Renal cortex interstitium (tissue), 11 donors: ENCODE measurements around the gene TGFB1I1. TPM values are rescaled to one million over a fixed set of nuclear protein-coding genes. Genes with fewer than 3 reads are reported as not detected.
"Not testable (repeated sequence)": the region's sequence is repeated elsewhere in the genome, so short reads cannot be mapped to it uniquely, and the experiment has no call there.

ENCODE experiments used
- DNase-seq, 11 donors: peaks; one replicate each; pipeline ENCODE4 v3.0.0-alpha.2; 2013; ENCODE audit warnings: low read depth in 9 of 11, low spot score in 4 of 11; ENCODE audit errors: extremely low read depth in 1 of 11
- polyA plus RNA-seq, 3 donors: library from polyadenylated mRNA; unstranded; fragments of 120-200 nt; gene quantifications; one replicate each; pipeline ENCODE4 v1.2.1, GENCODE V29; 2013; ENCODE audit not compliant: insufficient read length in 3 of 3

TGFB1I1 gene
- polyA plus RNA-seq, 3 donors, result 42.1 to 51.3 (median 45.6) TPM

- no peak for DNase-seq
Observed at GRCh38 chr16:31496670-31497069, 24.7 kb downstream of the TGFB1I1 start.

DNA sequence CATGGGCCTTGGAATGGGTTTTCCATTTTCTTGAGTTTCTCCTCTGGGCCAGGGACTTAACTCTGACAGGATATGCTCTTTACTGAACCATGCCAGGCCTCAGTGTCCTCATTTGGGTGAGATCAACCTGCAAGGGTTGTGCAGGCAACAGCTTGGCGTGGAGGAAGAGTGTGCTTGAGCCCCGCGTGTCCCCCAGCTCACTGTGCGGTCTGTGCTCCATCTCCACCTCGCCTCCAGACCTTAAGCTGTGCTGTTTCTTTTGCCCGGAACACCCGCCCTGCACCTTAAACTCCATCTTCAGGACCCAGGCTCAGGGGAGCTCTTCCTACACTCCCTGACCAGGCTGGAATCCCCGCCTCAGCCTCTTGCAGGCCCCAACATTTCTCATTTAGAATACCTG, 26.5 kb downstream of the TGFB1I1 start:
- no peak for DNase-seq

GRCh38 chr16:31499928-31500327, 28.0 kb downstream of the TGFB1I1 start:
- DNase-seq, result no peak

DNA sequence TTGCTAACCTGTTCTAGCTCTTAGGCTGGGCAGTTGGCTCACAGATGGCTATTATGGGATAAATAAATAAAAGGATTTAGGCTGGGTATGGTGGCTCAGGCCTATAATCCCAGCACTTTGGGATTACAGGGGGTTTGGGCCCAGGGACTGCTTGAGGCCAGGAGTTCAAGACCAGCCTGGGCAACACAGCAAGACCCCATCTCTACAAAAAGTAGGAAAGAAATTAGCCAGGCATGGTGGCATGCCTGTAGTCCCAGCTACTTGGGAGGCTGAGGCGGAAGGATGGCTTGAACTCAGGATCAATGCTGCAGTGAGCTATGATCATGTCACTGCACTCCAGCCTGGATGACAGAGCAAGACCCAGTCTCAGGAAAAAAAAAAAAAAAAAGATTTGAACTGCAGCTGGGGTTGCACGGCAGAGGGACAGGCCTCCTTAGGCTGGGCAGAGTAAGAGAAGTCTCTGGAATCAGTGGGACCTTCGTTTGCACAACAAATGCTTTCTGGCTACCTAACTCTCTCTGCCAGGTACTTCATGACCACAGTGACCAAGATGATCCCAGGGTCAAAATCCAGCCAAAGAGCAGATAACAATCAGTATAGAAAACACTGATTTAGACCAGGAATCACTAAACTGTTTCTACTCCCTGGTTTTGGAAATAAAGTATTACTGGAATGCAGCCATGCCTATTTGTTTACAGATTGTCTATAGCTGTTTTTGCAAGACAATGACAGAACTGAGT, 29.4 kb downstream of the TGFB1I1 start:
- DNase-seq, result no peak

DNA sequence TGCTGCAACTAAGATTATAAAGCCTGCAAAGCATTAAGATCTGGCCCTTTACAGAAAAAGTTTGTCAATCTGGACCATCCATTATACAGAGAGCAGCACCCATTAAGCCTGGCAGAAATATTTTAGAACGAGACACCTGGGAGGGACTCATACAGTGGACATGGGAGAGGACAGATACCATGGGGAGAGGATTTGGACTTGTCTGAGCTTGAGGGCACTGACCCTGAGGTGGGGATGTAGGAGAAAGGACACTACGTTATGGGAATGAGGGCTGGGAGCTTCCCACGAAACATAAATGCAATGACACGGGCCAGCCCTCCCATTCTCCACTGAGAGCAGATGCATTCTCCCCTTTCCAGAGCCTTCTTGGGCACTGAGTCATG, 30.0 kb downstream of the TGFB1I1 start:
- no peak for DNase-seq

DNA sequence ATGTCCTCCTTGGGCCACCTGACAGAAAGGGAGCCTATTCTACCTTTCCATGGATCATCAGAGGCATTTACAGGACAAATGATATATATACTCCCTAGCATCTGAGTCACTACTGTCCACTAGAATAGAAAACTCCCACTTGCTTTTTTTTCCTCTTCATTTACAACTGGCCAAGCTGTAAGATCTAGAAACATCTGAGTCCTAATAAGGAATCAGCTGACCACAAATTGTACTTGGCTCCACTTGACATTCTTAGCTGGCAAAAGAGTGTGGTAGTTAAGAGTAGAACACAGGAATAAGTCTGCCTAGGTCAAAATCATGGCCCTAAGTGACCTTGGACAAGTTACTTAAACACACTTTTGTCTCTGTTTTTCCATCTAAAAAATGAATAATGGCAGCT, 31.0 kb downstream of the TGFB1I1 start:
- no peak for DNase-seq

DNA sequence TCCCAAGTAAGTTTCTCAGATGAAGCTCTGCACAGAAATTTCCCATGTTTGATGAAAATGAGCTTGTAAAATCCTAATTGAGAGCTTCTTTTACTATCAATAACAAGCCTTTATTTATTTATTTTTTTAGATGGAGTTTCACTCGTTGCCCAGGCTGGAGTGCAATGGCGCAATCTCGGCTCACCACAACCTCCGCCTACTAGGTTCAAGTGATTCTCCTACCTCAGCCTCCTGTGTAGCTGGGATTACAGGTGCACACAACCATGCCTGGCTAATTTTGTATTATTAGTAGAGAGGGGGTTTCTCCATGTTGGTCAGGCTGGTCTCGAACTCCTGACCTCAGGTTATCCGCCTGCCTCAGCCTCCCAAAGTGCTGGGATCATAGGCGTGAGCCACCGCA, 31.6 kb downstream of the TGFB1I1 start:
- not testable (repeated sequence) for DNase-seq

- DNase-seq, result no peak
Observed at GRCh38 chr16:31504159-31504558, 32.2 kb downstream of the TGFB1I1 start.

DNA sequence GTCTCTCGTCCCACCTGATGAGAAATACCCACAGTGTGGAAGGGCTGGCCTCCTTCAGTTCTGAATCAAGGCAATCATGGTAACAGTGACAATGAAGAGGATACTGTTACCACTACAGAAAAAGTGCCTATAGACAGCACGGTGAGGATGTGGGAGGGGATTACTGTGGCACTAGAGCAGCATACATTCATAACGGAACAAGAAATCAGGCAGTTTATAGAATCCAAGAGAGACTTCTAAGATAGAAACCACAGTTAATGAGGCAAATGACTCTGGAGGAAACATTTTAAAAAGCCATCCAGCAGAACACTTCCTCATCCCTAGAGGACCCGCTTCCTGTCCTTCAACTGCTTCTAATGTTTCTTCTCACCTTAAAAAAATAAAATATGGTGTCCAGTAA, 33.5 kb downstream of the TGFB1I1 start:
- DNase-seq, result no peak

DNA sequence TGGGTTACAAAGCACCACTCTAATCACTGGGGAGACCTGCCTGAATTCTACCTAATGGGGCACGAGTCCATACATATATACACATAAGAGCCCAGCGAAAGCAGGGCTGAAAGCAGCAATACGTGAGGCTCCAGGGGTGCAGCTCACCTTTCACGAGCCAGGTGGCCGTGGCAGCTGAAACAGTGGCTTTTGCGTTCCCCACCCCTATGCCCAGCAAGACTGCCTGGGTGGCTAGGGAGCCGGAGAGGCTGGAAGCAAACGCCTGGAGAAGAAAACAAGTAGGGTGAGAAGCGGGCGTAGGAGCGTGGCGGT, 35.6 kb downstream of the TGFB1I1 start:
- no peak for DNase-seq

DNA sequence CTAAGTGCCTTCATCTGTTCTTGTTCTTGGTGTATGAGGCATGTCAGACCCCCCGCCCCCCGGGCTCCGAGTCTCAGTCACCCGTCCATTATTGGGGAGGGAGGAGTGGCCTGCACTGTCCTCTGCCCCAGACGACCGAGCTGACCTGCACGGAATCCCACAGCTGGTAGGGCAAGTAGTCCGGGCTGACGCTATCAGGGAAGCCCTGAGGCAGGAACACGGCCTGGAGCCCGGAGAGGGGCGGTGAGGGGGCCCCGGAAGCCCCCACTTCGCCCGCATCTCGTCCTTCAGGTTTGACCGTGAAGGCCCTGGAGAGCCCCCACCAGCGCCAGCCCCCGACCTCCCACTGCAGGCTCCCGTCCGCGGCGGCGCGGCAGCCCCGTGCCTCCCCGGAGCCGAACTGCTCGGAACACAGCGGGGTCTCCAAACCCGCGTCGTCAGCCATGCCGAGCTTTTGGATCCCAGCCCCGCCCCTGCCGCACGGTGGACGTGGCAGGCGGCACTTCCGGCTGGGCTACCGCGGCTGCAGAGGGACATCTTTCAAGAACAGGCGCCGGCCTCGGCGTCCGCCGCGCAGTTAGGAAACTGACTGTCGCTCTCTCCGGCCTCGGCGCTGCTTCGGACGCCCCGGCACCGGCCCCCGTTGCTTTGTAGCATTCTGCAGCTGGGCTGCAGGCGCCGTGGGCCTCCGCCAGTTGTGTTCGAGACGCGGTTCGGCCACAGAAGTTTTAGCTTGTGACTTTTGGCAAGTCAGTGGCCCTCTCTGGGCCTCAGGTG, 36.2 kb downstream of the TGFB1I1 start, which contains the start of gene RUSF1:
RUSF1 (minus strand) TSS at position 463 of the 777 bp plus-strand sequence; CDS start at position 445, 18 bp downstream.
- DNase-seq, result peak; percentile 79 to 91 (median 87)

DNA sequence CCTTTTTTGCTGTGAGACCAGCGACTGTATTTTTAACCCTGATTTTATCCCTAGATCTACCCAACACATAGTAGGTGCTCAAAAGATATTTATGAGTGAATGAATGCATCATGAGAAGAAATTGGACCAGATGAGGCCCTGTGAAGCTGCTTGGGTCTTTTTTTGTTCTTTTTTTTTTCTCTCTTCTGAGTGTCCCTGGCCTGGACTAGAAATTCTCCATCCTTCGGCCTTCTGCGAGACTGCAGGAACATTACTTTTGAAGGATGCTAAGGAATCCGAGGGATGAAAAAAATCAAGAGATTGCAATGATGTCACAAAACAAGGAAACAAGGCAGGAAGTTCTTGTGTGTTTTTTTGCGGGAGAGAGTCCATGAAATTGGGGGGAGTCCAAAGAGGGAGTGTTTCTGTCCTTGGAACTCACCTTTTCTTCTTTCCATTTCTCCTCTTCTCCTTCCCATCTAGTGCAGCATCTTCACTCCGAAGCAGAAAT, 36.8 kb downstream of the TGFB1I1 start:
- DNase-seq, result peak in 2 of 11 donors; percentile 37 to 44

DNA sequence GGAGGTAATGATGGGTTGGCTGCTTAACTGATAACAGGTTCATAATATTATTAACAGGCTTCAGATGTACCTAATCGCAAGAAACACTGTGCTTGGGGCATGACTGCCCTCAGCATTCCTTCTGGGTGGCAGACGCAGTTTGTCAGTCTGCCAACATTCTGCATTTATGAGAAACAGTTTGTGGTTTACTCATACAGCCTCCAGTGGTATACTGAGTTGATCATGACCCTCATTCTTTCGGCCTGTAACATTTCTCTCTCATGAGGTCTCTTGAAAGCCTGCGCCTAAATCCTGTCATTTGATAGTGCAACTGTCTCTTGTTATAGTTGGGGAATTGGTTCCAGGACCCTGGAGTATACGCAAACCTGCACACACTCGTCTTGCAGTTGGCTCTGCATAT, 41.2 kb downstream of the TGFB1I1 start:
- DNase-seq, result no peak

DNA sequence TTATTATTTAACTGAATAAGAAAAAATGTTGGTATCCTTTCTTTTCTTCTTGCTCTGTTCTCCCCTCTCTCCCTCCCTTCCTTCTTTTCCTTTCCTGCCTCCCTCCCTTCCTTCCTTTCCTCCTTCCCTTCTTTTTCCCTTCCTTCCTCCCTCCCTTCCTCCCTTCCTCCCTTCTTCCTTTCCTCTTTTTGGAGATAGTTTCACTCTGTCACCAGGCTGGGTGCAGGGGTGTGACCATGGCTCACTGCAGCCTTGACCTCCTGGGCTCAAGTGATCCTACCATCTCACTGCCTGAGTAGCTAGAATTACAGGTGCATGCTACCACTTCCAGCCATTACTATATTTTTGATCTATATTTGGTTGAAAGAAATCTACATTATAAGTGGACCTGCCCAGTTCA, 41.9 kb downstream of the TGFB1I1 start:
- no peak for DNase-seq

DNA sequence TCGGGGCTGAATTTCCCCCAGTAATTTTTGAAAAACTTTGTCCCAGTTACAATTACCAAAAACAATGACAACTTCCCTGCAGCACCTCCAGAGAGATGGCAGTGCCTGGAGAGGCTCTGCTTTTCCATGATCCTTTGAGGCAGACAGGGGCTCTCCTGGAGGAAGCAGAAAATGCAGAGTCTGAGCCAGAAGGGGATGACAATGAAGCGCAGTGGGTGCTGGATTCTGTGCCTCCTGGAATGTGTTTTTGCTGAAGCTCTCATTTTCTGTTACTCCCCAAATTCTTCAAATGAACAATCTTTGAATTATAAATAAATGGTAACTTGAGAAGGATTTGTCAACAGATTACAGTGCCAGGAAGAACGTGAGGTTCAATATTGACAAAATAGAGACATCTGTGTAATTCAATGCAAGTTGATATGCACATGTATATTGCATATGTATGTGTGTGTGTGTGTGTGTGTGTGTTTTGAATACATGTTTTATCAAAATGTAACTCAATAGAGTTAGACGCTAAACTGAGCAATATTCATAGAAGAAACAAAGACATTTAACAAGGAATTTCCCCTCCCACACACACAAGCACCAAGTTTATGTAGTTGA, 45.9 kb downstream of the TGFB1I1 start:
- DNase-seq, result no peak

GRCh38 chr16:31519759-31520431, 47.9 kb downstream of the TGFB1I1 start:
- no peak for DNase-seq

- DNase-seq, result no peak
Observed at GRCh38 chr16:31521368-31521767, 49.4 kb downstream of the TGFB1I1 start.

DNA sequence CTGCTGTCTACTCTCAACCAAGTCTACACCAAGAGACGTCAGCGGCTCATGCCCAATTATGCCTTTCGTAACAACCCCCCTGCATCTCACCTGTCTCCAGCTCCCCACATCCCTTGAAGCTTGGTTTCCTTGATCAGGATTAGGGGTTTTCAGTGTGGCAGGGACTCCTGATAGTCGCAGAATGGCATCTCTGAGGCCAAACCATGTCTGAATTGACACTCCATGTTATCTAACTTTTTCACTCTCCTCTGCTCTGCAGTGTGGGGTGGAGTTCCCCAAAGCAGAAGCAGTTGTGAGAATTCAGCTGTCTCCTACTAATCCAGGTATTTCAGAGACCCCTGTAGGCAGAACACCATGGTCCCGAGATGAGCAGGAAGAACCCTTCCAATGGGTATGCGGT, 50.1 kb downstream of the TGFB1I1 start:
- no peak for DNase-seq

- not testable (repeated sequence) for DNase-seq
Observed at GRCh38 chr16:31523768-31524167, 51.8 kb downstream of the TGFB1I1 start.

GRCh38 chr16:31525113-31525512, 53.2 kb downstream of the TGFB1I1 start:
- DNase-seq, result no peak
